Cardiac muscle cell (in vitro differentiated cells and primary cell): Measurements from ENCODE around the gene GLS. TPM values are rescaled to one million over a fixed set of nuclear protein-coding genes. Genes with fewer than 3 reads are reported as not detected.

Experiments used
- DNase-seq, 2 donors: peaks; one replicate each; pipeline versions ENCODE4 v3.0.0 to v3.0.0-alpha.2; 2010 to 2017; ENCODE audit warnings: low read depth in 1 of 2, low spot score in 1 of 2
- H3K27ac ChIP-seq: fragments of 200-600 bp; sonication (generic); 2 replicates; pipeline ENCODE4 v1.5.1; 2016
- H3K27me3 ChIP-seq: fragments of 200-600 bp; sonication (generic); 2 replicates; pipeline ENCODE4 v1.6.0; 2016; ENCODE audit warnings: control low read depth
- H3K36me3 ChIP-seq: fragments of 200-600 bp; sonication (generic); 2 replicates; pipeline ENCODE4 v1.5.1; 2016; ENCODE audit warnings: control low read depth
- H3K4me1 ChIP-seq: fragments of 200-600 bp; sonication (generic); 2 replicates; pipeline ENCODE4 v1.8.1; 2017; ENCODE audit warnings: low read depth, mild to moderate bottlenecking, mixed run types
- H3K4me3 ChIP-seq: fragments of 200-600 bp; sonication (generic); 2 replicates; pipeline ENCODE4 v1.5.1; 2016; ENCODE audit warnings: mild to moderate bottlenecking
- H3K9me3 ChIP-seq: fragments of 200-600 bp; sonication (generic); 2 replicates; pipeline ENCODE4 v1.5.1; 2017; ENCODE audit warnings: low read depth, mild to moderate bottlenecking, control low read depth
- CTCF ChIP-seq: IDR thresholded peaks from 2 replicates; pipeline ENCODE4 v1.5.1; 2012; ENCODE audit warnings: low read depth, mild to moderate bottlenecking, low read length
- polyA plus RNA-seq: library from polyadenylated mRNA; unstranded; fragments of >200 nt; fragmentation: Nextera tagmentation; extraction: Ambion mirVana; gene quantifications from 2 replicates; pipeline ENCODE4 v1.2.1, GENCODE V29; 2016
- total RNA-seq: library from RNA; depleted of rRNA; stranded (reverse); fragments of >200 nt; gene quantifications from 2 replicates; pipeline ENCODE4 v1.2.3, GENCODE V29; 2016

GLS gene
- total and polyA plus RNA-seq, 2 experiments from 2014 or later = 35.2 to 80.8 TPM

DNA sequence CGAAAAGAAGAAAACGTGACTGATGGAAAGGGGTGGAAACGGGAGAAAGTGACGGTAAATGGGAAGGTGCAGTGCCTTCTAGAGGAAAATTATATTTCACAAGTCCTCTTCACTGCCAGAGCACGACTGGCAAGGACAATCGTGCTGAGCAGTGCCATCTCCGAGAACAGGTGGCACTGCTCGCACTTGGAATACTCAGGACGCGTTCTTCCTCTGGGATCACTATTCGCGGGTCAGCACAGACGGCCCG lies 133.0 kb downstream of the GLS start:
- H3K4me3 ChIP-seq = peak overlapping the region; percentile 88
- H3K27me3 ChIP-seq = no peaks in the 10 kb centered on the region
- peaks cover 7% of the 10 kb centered on the region for H3K4me1 ChIP-seq
- DNase-seq = no peak
- TF ChIP-seq CTCF = no peak
- no peaks in the 10 kb centered on the region for H3K9me3 ChIP-seq
- peak overlapping the region; percentile 90 for H3K27ac ChIP-seq
- H3K36me3 ChIP-seq = peaks cover 7% of the 10 kb centered on the region

DNA sequence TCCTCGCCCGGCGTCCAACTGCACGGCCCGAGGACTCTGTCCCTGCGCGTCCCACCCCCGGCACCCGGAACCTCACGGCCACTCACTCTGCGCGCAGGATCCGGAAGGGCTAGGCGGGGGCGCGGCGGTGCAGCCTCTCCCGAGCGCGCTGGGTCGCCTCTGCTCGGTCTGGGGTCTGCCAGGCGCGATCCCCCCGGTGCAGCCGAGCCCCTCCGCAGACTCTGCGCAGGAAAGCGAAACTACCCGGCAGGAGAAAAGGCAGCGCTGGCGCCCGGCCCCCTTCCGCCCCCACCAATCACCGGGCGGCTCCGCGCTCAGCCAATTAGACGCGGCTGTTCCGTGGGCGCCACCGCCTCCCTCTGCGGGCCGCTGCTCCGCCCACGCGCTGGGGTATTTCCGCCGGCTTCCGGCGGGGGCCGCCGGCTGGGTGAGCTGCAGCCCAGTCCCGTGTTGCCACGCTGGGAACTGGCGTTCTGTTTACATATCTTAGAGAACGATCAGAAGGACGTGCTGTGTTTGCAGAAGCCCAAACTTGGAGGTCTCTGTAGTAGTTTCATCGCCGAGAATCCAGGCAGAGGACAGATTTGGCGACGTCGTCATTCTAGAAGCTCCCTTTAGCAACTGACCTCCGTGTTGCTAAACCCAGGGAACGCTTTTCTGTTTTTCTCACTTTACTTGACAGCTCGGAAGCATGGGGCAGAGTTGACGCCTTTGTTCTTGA lies 133.5 kb downstream of the GLS start, which contains the start of gene STAT1:
STAT1 (minus strand) TSS at position 240 of the 721 bp plus-strand sequence. CDS start 4,168 bp downstream, outside the sequence.
- DNase-seq = peak; percentile 94 to 95
- peaks cover 7% of the 10 kb centered on the region for H3K36me3 ChIP-seq
- H3K27me3 ChIP-seq = no peaks in the 10 kb centered on the region
- peak within 1 kb of the TSS; percentile 88 for H3K4me3 ChIP-seq
- H3K27ac ChIP-seq = peak within 1 kb of the TSS; percentile 90
- no peak for TF ChIP-seq CTCF
- H3K4me1 ChIP-seq = peaks cover 7% of the 10 kb centered on the region
- H3K9me3 ChIP-seq = no peaks in the 10 kb centered on the region

GRCh38 chr2:191014653-191015020 lies 134.0 kb downstream of the GLS start:
- DNase-seq = no peak
- no peak for TF ChIP-seq CTCF

More at GRCh38 chr2:191014653-191015020, 134.0 kb downstream of the GLS start:
- peak overlapping the region; percentile 88 for H3K4me3 ChIP-seq
- no peaks in the 10 kb centered on the region for H3K27me3 ChIP-seq
- peaks cover 7% of the 10 kb centered on the region for H3K4me1 ChIP-seq
- H3K9me3 ChIP-seq = no peaks in the 10 kb centered on the region
- peaks cover 6% of the 10 kb centered on the region for H3K36me3 ChIP-seq
- peak overlapping the region; percentile 90 for H3K27ac ChIP-seq

Other genes with a start within 250 kb of the GLS start
- 37.2 and 50.7 TPM in 2 replicates for gene NAB1, start 231.7 kb upstream of the GLS start, total RNA-seq
- gene NAB1, start 231.7 kb upstream of the GLS start, polyA plus RNA-seq = 10.0 and 16.3 TPM in 2 replicates
- 35.4 and 42.8 TPM in 2 replicates for gene STAT1, start 133.3 kb downstream of the GLS start, total RNA-seq
- 32.0 and 36.6 TPM in 2 replicates for gene STAT1, start 133.3 kb downstream of the GLS start, polyA plus RNA-seq